GM19438 (cell line): ENCODE data around the gene CRELD1.

Source experiments
- ATAC-seq: cut with Tn5 transposase; IDR thresholded peaks from one replicate; pipeline ENCODE4 v1.9.1; 2021; ENCODE audit warnings: low read depth; ENCODE audit not compliant: unreplicated experiment

Gene CRELD1

DNA sequence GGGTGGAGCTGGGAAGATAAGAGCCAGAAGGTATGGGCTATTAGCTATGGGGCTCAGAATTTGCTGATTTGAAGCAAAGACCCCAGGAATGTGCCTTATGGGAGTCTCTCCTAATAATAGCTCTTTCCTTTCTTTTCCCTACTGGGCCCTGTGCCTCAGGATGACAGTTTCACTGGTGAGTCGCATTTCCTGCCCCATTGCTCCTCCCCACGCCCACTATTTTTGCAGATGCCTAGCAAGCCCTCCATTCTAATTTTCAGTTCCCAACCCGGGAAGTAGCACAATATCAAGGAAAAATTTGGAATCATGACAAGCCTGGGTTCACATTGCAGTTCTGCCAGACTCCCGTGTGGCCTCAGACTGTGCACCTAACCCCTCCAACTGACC lies 30.4 kb upstream of the CRELD1 start:
- ATAC-seq = no peak

DNA sequence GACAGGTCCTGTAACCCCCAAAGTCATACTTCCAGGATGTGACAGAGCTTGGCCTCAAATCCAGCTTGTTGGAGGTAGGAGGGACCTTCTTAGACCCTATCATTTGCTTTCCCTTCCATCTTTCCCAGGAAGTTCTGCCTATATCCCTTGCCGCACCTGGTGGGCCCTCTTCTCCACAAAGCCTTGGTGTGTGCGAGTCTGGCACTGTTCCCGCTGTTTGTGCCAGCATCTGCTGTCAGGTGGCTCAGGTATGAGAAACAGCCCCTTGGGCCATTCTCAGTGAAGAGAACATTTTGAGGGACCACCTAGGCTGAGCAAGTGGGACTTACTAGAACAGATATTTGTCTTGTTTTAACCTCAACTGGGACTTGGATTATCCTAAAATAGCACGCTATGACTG lies 29.7 kb upstream of the CRELD1 start:
- ATAC-seq = no peak

DNA sequence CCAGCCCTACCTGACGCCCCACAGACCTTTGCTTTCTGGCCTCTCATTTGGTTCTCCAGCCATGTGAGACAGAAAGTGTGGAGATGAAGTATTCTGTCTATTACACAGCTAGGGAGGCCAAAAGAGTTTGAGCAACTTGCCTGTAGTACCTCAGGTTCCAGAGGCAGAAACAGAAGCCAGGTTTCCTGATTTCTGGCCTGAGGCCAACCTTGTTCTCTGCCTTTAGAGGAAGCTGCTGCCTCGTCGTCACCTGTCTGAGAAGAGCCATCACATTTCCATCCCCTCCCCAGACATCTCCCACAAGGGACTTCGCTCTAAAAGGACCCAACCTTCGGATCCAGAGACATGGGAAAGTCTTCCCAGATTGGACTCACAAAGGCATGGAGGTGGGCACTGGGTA lies 27.2 kb upstream of the CRELD1 start:
- no peak for ATAC-seq

DNA sequence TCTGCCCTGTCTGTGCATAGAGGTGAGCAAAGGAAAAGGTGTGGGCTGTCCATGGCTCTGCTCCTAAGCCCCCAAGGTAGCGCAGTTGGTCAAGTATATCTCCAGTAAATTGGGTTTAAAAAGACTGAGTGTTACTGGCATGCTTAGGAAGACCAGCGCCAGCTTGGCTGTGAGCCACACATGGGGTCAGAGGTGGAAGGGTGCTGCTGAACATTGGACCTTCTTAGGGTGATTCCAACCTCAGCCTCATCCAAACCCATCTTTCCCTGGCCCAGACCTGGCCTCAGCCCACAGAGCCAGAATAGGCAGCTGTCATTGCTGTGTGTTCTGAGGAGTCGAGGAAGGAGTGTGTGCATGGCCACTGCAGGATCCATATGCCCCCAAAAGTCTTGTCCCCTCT lies 25.3 kb upstream of the CRELD1 start:
- no peak for ATAC-seq

DNA sequence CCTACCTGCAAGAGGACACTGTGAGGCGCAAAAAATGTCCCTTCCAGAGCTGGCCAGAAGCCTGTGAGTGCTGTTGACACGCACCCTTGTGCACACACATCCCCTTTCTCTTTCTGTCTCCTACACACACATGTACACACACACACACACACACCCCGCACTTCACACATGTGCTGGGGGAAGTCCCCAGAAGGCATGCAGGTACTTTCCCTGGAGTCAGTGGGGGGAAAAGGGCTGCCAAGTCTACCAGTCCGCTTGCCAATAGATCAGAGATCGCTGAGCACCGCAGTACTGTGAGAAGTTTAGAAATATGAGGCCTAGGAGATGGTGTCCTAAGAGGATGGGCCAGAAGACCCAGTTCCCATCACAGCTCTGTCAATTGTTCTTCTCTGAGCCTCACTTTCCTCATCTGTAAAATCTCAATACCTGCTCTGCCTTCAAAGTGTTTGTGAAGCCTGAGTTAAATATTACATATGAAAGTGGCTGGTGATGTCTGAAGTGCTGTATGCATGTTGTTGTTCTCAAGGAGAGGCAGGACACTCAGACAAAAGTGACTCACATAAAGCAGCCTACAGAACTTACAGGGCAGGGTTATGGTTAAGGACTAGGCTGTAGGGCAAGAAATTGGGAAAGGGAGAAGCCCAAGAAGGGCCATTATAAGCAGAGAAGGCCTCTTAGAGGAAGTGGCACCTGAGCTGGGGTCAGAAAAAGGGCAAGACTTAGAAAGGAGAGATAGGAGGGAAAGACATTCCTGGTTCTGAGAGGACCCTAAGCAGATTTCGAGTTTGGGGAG lies 24.2 kb upstream of the CRELD1 start:
- ATAC-seq = no peak

DNA sequence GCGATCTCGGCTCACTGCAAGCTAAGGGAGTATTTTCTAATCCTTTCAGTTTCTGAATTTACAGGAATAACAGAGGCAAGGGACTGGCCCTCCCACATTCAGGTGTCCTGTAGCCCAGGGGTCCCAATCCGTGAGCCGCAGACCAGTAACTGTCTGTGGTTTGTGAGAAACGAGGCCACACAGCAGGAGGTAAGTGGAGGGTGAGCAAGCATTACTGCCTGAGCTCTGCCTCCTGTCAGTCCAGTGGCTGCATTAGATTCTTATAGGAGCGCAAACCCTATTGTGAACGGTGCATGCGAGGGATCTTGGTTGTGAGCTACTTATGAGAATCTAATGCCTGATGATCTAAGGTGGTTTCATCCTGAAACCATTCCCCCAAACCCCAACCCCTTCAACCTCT lies 21.8 kb upstream of the CRELD1 start:
- ATAC-seq = no peak

DNA sequence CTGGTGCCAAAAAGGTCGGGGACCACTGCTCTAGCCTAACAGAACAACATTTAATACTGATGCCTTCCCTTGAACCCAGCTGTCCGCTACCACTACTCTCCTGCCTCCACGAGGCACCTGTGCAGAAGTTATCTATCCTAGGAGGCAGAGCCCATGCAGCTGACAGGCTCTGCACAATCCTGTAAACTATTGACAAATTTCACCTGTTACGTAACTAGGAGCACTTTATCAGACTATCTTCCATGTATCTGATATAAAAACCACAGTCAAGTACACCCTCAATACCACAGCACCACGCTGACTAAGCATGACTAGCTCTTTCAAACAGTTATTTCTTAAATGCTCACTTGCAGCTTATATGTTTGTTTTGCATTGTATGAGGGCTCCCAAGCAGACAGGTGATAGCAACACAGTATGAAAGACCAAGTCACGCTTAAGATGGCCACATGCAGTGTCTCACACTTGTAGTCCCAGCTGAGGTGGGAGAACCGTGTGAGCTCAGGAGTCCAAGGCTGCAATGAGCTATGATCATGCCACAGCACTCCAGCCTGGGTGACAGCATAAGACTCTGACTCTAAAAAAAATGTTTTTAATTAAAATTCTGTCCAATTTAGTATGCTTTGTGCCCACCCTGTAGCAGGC lies 21.2 kb upstream of the CRELD1 start:
- ATAC-seq = no peak

DNA sequence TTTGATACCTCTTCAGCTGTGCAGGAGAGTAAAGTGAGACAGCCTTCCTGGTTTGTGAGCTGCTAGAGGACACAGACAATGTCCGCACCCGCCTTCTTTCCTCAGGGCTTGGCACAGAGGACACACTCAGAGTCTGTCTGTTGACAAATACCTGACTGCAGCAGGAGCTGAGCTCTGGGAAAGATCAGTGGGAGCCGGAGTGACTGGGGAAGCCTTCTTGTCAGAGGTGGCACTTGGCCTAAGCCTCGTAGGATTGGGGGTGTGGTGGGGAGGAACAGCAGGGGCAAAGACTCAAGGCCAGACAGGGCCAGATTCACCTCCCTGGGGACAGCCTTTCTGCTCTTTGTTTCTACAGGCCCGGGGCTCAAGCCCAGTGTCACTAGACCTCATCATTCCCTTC lies 20.0 kb upstream of the CRELD1 start:
- no peak for ATAC-seq

DNA sequence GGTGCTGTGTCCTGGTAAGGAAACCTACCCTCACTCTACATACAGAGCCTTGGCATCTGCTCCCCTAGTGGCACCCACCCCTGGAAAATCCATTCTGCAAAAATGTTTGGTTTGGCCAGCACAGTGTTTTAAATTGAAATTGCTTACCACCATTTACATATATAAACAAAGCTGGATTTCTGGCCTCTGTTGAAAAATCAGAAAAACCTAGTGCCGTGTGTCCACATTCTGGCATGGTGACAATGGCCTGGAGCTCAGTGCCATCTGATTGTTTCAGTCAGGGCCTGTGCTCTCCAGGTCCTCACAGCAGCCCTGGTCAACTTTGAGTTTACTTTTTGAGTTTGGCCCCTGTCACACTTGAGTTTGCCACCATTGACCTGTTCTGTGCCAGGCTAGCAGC lies 19.6 kb upstream of the CRELD1 start:
- ATAC-seq = no peak

DNA sequence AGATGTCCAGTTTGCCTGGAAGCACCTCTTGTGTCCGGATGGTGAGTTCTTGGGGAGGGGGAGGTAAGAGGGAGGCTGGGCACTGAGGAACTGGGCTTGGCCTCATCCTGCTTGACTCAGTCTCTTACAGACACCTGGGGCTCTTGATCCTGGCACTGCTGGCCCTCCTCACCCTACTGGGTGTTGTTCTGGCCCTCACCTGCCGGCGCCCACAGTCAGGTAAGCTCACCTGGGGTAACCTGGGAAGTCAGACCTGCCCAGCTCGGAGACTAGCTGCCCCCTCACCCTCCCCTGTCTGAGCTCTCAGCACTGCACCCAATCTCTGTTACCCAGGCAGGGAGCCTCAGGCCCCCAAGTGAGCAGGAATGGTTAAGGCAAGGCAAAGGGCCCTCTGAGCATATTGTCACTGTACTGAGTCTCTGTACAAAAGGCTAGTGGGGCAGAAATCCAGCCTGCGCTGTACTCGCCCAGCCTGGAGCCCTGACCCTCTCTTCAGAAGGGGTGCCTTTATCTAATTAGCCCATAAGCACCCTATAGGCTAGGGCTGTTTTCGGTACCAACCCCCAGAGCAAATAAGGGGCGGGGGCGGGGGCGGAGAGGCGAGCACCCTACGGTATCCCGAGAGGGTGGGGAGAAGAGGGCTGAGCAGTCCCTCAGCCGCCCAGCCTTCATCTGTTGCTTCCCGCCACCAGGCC lies 18.9 kb upstream of the CRELD1 start:
- ATAC-seq = peak; percentile 39

DNA sequence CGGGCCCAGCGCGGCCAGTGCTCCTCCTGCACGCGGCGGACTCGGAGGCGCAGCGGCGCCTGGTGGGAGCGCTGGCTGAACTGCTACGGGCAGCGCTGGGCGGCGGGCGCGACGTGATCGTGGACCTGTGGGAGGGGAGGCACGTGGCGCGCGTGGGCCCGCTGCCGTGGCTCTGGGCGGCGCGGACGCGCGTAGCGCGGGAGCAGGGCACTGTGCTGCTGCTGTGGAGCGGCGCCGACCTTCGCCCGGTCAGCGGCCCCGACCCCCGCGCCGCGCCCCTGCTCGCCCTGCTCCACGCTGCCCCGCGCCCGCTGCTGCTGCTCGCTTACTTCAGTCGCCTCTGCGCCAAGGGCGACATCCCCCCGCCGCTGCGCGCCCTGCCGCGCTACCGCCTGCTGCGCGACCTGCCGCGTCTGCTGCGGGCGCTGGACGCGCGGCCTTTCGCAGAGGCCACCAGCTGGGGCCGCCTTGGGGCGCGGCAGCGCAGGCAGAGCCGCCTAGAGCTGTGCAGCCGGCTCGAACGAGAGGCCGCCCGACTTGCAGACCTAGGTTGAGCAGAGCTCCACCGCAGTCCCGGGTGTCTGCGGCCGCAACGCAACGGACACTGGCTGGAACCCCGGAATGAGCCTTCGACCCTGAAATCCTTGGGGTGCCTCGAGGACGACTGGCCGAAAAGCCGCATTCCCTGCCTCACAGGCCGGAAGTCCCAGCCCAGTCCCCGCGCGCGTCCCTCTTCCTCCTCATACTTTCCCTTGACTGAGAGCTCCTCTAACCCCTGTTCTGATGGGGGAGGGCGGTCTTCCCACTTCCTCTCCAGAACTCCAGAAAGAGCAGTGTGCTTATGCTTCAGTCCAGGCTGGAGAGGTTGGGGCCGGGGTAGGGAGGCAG lies 18.1 kb upstream of the CRELD1 start:
- ATAC-seq = peak; percentile 55

DNA sequence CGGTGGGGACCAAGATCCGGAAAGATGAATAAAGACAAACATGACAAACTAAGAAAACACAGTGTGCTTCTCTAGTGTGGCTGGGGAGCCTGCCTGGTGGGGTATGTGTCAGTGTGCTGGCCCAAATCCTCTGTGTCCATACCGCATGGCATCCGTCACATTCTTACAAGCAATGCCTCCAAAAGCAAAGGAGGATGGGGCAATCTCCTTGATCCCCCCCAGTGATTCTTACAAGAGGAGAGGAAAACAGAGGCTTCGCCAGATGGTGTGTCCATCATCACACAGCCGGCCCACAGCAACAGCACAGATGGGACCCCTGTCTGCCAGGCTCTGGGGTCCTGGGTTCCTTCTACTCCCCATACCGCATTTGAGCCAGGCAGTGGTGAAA lies 17.3 kb upstream of the CRELD1 start:
- no peak for ATAC-seq

DNA sequence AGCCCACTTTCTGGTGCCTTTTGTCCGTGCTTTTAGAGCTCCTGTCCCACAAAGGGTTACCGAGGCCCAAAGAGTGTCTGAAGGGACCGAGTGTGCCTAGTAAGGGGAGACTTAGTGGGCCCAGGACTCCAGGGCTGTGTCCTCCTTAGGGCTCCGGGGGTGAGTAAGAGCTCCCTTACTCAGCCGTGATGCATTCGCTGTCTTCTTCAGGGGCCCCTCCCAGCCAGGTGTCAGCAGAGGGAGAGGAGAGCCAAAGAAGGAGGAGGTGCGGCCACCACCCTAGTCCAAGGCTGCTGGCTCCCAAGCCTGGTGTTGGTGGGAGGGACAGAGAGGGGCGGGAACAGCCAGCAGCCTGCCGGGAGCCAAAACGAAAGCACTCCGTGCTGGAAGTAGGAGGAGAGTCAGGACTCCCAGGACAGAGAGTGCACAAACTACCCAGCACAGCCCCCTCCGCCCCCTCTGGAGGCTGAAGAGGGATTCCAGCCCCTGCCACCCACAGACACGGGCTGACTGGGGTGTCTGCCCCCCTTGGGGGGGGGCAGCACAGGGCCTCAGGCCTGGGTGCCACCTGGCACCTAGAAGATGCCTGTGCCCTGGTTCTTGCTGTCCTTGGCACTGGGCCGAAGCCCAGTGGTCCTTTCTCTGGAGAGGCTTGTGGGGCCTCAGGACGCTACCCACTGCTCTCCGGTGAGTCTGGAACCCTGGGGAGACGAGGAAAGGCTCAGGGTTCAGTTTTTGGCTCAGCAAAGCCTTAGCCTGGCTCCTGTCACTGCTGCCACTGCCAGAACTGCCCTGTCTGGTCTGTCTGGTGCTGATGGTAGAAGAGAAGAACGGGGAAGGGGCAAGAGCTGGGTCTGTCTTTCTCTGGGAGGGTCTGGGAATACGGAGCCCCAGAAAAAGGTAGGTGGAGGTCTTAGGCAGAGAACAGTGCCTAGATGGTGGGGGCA lies 16.6 kb upstream of the CRELD1 start, which contains the start of gene IL17RC:
Gene IL17RC (plus strand): TSS at position 365 of the 947 bp plus-strand sequence. CDS start 218 bp downstream, at position 583.
- ATAC-seq = no peak

DNA sequence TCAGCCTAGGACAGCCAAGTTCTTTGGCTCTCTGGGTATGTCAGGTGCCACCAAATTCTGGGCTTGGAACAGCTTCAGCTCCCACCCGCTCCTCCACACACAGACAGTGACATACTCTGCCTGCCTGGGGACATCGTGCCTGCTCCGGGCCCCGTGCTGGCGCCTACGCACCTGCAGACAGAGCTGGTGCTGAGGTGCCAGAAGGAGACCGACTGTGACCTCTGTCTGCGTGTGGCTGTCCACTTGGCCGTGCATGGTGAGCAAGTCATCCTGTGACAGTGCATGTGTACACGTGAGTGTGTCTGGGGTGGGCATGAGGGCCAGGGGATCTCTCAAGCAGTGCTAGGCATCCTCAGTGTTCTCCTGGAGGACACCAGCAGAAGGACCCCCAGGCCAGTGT lies 15.8 kb upstream of the CRELD1 start:
- ATAC-seq = no peak

DNA sequence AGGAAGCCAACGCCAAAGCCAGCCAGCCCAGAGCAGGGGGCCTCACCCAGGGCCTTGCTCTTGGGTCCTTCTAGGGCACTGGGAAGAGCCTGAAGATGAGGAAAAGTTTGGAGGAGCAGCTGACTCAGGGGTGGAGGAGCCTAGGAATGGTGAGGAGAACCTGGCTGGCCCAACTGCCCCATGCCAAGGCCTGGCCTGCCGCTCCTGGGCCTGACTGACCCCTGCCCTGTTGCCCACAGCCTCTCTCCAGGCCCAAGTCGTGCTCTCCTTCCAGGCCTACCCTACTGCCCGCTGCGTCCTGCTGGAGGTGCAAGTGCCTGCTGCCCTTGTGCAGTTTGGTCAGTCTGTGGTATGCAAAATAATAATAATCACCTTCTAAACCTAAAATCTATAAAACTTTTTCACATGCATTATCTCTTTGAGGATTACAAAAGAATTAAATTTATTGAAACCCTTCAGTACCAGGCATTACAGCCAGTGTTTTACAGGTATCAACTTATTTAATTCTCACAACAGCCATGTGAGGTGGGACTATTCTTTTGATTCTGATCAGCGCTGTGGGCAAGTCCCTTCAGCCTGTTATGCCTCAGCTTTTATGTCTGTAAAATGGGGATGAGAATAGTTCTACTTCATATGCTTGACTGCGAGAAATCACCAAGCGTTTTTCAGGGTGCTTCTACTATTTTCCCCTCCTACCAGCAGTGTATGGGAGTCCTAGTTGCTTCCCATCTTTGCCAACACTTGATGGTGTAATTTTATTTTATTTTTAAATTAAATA lies 15.2 kb upstream of the CRELD1 start:
- ATAC-seq = no peak

DNA sequence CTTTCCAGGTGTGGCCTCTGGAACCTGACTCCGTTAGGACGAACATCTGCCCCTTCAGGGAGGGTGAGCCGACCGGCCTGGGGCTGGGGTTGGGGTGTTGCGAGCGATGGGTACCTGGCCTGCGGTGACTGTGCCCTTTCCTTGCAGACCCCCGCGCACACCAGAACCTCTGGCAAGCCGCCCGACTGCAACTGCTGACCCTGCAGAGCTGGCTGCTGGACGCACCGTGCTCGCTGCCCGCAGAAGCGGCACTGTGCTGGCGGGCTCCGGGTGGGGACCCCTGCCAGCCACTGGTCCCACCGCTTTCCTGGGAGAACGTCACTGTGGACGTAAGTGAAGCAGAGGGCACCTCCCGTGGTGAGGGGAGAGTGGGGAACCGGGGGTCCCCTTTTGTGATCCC lies 5.5 kb upstream of the CRELD1 start:
- no peak for ATAC-seq

DNA sequence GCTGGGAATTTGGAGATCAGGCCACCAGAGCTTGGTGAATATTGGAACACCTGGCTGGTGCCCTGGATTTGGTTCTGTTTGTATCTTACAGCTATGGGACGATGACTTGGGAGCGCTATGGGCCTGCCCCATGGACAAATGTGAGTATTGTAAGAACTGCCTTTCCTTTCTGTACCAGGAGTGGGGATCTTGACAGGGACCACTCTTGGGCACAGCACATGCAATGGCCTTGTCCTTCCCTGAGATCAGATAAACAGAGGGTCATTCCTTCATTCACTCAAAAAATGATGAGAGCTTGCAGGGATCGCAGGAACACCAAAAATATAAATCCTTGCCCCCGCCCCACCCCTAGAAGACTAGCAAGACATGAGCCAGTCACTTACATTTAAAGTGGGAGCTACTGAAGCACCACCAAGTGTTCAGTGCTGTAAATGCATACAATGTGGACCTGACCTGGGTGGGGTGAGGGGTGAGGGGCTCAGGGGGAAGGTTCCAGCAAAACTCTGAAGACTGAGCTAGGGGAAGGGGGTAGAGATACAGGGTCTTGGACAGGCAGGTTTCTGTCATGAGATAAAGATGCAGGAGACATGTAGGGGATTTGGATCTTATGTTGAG lies 2.7 kb upstream of the CRELD1 start:
- no peak for ATAC-seq

DNA sequence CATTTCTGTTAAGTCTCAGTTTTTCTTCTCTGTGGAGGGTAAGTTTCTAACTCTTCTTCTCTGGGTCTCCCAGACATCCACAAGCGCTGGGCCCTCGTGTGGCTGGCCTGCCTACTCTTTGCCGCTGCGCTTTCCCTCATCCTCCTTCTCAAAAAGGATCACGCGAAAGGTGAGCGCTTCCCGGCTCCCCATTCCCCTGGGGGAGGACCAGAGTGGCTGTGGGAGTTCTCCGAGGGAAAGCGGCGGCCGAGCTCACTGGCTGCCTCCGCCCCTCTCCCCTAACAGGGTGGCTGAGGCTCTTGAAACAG lies 1.1 kb upstream of the CRELD1 start:
- no peak for ATAC-seq
